ENCODE data around the gene CALML4. TPM values are rescaled to one million over a fixed set of nuclear protein-coding genes. Genes with fewer than 3 reads are reported as not detected.

The CALML4 gene
- total RNA-seq, 6 experiments from 2014 or later: 0.40 to 1.9 (median 0.87) TPM

DNA sequence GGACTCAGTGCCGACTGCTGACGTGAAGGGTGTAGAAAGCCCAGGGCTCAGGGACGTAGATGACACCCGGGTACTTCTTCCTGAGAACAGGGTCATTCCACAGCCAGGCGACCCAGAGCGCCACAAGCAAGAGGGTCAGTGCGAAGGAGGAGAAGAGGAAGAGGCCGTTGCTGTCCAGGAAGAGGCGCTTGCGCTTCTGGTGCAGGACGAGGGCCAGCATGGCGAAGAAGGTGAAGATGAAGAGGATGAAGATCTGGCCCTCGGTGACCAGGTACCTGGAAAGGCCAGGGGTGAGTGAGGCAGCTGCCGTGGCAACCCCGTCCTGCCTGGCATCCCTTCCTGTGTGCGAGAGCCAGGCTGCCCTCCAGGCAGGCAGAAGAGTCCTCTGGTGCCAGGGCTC is 3.0 kb upstream of the CALML4 start:
- DNase-seq: no peak
- H3K4me3 Mint-ChIP-seq: no peak overlapping the region
- TF ChIP-seq, protein P1, sequence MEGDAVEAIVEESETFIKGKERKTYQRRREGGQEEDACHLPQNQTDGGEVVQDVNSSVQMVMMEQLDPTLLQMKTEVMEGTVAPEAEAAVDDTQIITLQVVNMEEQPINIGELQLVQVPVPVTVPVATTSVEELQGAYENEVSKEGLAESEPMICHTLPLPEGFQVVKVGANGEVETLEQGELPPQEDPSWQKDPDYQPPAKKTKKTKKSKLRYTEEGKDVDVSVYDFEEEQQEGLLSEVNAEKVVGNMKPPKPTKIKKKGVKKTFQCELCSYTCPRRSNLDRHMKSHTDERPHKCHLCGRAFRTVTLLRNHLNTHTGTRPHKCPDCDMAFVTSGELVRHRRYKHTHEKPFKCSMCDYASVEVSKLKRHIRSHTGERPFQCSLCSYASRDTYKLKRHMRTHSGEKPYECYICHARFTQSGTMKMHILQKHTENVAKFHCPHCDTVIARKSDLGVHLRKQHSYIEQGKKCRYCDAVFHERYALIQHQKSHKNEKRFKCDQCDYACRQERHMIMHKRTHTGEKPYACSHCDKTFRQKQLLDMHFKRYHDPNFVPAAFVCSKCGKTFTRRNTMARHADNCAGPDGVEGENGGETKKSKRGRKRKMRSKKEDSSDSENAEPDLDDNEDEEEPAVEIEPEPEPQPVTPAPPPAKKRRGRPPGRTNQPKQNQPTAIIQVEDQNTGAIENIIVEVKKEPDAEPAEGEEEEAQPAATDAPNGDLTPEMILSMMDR (IDR thresholded peaks at IDR 0.05): no peak
- no peaks in the 10 kb centered on the region for H3K9me3 Mint-ChIP-seq
- no peaks in the 10 kb centered on the region for H3K36me3 Mint-ChIP-seq (ENCODE audit: low read depth)
- H3K27me3 Mint-ChIP-seq (ENCODE audit: insufficient read depth): peaks cover 1% of the 10 kb centered on the region
- no peaks in the 10 kb centered on the region for H3K4me1 Mint-ChIP-seq (ENCODE audit: low read depth)
- H3K27ac Mint-ChIP-seq: no peak overlapping the region

DNA sequence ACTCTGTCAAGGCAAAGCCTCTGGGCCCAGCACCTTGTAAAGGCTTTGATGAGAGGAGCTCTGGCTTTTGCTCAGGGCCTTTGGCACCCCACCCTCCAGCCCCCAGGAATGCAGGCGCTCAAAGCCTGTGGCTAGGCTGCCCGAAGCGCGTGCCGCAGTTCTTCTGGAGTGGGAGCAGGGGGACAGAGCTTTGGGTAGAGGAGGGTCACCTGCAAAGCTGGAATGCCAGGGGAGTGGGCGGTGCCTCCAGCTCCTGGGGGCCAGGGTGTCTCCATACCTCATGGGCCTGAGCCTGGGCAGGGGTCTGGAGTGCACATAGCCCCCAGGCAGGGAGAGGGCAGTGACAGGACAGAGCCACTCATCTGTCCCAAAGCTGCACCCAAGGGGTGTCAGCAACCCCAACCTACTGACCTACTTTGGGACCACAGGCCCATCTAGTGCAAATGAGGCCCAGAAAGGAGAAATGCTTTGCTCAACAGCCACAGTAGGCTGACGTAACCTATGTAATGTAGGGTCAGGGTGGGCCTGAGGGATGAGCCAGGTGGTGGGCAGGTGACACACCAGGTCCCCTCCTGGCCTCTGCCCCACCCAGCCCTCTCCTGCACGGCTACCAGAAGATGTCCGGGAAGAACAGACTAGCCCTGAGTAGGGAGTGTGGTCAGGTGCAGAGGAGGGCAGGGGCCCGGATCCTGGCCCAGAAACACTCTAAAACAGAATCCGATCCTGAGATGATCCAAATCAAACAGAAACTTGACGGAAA is 2.2 kb upstream of the CALML4 start:
- DNase-seq: no peak
- TF ChIP-seq, protein P1 (IDR thresholded peaks at IDR 0.05): no peak
- Mint-ChIP-seq H3K4me3 (no peak overlapping the region), H3K27me3 (ENCODE audit: insufficient read depth) (peaks cover 1% of the 10 kb centered on the region), H3K4me1 (ENCODE audit: low read depth) (no peaks in the 10 kb centered on the region), H3K9me3 (no peaks in the 10 kb centered on the region), H3K36me3 (ENCODE audit: low read depth) (no peaks in the 10 kb centered on the region), H3K27ac (no peak overlapping the region)

DNA sequence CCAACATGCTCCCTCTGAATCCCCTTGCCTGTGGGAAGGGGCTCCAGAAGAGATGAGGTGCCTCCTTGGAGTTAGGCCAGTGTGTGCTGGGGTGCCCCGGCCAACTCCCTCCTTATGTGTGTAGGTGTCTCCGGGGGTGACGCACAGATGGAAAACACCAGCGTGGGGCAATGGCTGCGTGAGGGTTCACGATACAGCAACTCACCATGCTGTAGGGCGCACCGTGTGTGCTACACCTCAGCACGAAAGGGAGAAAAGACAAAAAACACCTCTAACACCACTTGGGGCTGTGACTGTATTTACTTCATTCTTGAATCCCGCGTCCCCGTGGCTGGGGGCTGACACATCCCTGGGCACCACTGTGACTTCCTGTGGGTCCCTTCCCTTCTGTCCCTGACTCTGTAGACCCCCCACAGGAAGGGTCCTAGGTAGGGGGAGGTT is 1.6 kb upstream of the CALML4 start:
- Mint-ChIP-seq H3K36me3 (ENCODE audit: low read depth) (no peaks in the 10 kb centered on the region), H3K9me3 (no peaks in the 10 kb centered on the region), H3K27me3 (ENCODE audit: insufficient read depth) (peaks cover 1% of the 10 kb centered on the region), H3K27ac (no peak overlapping the region), H3K4me1 (ENCODE audit: low read depth) (no peaks in the 10 kb centered on the region), H3K4me3 (no peak overlapping the region)
- TF ChIP-seq, protein P1 (IDR thresholded peaks at IDR 0.05): no peak
- DNase-seq: no peak

DNA sequence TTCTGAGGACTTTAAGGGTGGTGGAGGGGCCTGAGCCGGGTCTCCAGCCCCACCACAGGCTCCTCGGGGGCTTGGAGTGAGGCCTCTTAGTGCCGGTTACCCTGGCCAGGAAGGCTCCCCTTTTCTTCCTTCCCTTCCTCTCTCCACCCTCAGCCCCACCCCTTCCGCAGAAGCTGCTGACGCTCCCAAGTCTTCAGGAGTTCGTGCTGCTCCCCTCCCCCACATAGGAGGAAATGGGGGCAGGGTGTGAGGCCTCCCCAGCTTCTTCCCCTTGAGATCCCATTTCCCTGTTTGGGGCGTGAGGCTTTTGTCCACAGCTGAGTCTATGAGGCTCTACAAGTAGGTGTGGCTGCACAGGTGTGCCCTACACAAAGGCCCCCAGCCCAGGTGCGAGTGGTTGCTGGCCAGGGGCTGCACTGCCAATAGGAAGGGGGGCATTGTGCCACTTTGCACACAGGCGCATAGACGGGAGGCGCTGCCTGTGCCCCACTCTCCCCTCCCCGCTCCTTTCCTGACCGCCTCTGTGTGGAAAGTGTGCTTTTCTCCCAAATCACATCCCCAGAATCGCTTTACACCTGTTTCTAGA is 915 bp upstream of the CALML4 start:
- Mint-ChIP-seq H3K36me3 (ENCODE audit: low read depth) (no peaks in the 10 kb centered on the region), H3K4me3 (no peak overlapping the region), H3K27ac (no peak overlapping the region), H3K4me1 (ENCODE audit: low read depth) (no peaks in the 10 kb centered on the region), H3K27me3 (ENCODE audit: insufficient read depth) (peaks cover 1% of the 10 kb centered on the region), H3K9me3 (no peaks in the 10 kb centered on the region)
- DNase-seq: no peak
- TF ChIP-seq, protein P1 (IDR thresholded peaks at IDR 0.05): no peak

DNA sequence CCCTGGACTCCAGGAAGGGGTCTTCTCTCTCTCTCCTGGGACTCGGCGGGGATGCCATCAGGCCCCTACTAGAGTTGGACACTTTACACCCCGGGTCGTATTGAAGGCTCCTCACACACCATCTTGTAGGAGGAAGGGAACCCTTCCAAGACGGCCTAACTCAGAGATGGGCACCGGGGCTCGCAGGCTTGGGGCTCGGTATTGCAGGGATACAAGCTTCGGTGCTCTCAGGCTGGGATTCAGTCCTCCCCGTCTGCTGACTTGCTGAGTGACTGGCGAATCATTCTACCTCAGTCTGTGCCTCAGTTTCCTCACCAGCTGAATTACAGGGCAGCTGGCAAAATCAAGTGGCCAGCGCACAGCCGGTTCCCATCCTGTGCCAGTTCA is 419 bp upstream of the CALML4 start:
- H3K4me3 Mint-ChIP-seq: no peak overlapping the region
- DNase-seq: no peak

More for the DNA sequence above, 419 bp upstream of the CALML4 start:
- no peaks in the 10 kb centered on the region for H3K4me1 Mint-ChIP-seq (ENCODE audit: low read depth)
- no peaks in the 10 kb centered on the region for H3K9me3 Mint-ChIP-seq
- peaks cover 1% of the 10 kb centered on the region for H3K27me3 Mint-ChIP-seq (ENCODE audit: insufficient read depth)
- H3K27ac Mint-ChIP-seq: no peak overlapping the region
- TF ChIP-seq, protein P1 (IDR thresholded peaks at IDR 0.05): no peak
- H3K36me3 Mint-ChIP-seq (ENCODE audit: low read depth): no peaks in the 10 kb centered on the region
